Epithelial cell of esophagus (primary cell): Measurements from ENCODE around the gene RELB.

Source experiments
- DNase-seq: peaks from one replicate; pipeline ENCODE4 v3.0.0; 2010; ENCODE audit warnings: low read depth
- H3K4me3 ChIP-seq: 2 replicates; pipeline ENCODE4 v1.5.1; 2011; ENCODE audit warnings: mild to moderate bottlenecking, low read length, control low read depth
- TF ChIP-seq, protein P1 (sequence below): IDR thresholded peaks from 2 replicates; pipeline ENCODE4 v1.5.1; 2011; ENCODE audit warnings: low read depth, mild to moderate bottlenecking, low read length, control low read depth, inconsistent platforms; ENCODE audit not compliant: insufficient read depth; ENCODE audit errors: missing control alignments

The RELB gene

DNA sequence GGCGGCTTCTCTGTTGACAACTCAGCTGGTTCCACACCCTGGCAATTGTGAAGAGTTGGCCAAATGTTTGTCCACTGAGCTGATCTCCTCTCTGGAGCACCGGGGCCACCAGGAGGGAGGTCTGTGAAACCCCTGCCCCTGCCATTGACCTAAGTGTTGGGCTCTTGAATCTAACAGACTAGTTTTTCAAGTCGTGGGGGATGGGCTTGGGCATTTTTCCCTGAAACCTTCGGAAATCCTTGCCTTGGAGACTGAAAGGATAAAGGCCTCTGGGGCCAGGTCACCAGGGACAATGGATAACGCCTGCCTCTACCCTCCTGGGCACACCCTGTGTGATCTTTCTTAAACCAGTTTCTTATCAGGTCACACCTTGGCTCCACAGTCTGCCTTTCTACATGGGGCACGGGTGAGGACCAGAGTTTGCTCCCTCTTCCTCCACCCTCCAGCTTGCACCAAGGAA lies 78.7 kb downstream of the RELB start:
- TF ChIP-seq, protein P1, sequence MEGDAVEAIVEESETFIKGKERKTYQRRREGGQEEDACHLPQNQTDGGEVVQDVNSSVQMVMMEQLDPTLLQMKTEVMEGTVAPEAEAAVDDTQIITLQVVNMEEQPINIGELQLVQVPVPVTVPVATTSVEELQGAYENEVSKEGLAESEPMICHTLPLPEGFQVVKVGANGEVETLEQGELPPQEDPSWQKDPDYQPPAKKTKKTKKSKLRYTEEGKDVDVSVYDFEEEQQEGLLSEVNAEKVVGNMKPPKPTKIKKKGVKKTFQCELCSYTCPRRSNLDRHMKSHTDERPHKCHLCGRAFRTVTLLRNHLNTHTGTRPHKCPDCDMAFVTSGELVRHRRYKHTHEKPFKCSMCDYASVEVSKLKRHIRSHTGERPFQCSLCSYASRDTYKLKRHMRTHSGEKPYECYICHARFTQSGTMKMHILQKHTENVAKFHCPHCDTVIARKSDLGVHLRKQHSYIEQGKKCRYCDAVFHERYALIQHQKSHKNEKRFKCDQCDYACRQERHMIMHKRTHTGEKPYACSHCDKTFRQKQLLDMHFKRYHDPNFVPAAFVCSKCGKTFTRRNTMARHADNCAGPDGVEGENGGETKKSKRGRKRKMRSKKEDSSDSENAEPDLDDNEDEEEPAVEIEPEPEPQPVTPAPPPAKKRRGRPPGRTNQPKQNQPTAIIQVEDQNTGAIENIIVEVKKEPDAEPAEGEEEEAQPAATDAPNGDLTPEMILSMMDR, result no peak
- H3K4me3 ChIP-seq, result peak overlapping the region; percentile 96
- DNase-seq, result no peak

- no peak for DNase-seq
- H3K4me3 ChIP-seq, result no peak overlapping the region
- TF ChIP-seq, protein P1, result no peak
Observed at GRCh38 chr19:45082170-45082569, 80.9 kb downstream of the RELB start.

- TF ChIP-seq, protein P1, result no peak
- no peak overlapping the region for H3K4me3 ChIP-seq
- DNase-seq, result no peak
Observed at GRCh38 chr19:45086480-45086879, 85.2 kb downstream of the RELB start.

GRCh38 chr19:45087531-45087930 lies 86.3 kb downstream of the RELB start:
- H3K4me3 ChIP-seq, result no peak overlapping the region
- TF ChIP-seq, protein P1, result no peak
- DNase-seq, result no peak
